Measurements from ENCODE around the gene C1orf167.

Gene C1orf167

GRCh38 chr1:11733306-11733705 is 28.7 kb upstream of the C1orf167 start:
- no peak overlapping the region for H2AFZ ChIP-seq (ENCODE audit: low read depth, low read length, severe bottlenecking)
- TF ChIP-seq EZH2phosphoT487 (conservative IDR thresholded peaks at IDR 0.05; ENCODE audit: low read length) (no peak), CTCF (IDR thresholded peaks at IDR 0.05; ENCODE audit: insufficient read depth, low read length, poor library complexity, severe bottlenecking) (no peak)

DNA sequence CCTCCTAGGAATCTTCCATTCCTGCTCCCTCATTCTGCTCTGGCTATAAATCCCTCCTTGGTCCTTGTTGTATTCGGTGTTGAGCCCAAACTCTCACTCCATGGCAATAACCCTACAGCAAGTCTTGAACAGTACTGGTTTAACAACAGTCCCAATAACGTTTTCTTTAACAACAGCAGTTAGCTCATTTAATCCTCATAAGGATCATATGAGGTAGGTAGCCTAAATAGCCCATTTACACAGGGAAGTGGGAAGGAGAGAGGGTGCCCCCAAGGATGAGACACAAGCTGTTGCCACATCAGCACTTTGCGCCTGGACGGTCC is 26.5 kb upstream of the C1orf167 start:
- Histone ChIP-seq H3K9ac (ENCODE audit: low read length) (no peak overlapping the region), H4K20me1 (ENCODE audit: low read depth, low read length) (no peaks in the 10 kb centered on the region), H3K36me3 (ENCODE audit: low read length) (no peaks in the 10 kb centered on the region), H2AFZ (ENCODE audit: low read depth, low read length, severe bottlenecking) (no peak overlapping the region), H3K27me3 (ENCODE audit: low read length) (no peaks in the 10 kb centered on the region), H3F3A (ENCODE audit: insufficient read depth) (no peaks in the 10 kb centered on the region), H3K79me2 (ENCODE audit: insufficient read depth, low read length) (no peaks in the 10 kb centered on the region), H3K4me2 (ENCODE audit: low read depth, low read length, poor library complexity, severe bottlenecking) (no peak overlapping the region), H3K27ac (ENCODE audit: low read depth, low read length) (no peak overlapping the region), H3K4me3 (ENCODE audit: insufficient read depth, low read length, poor library complexity, severe bottlenecking) (no peak overlapping the region), H3K9me3 (ENCODE audit: insufficient read depth, low read length) (no peaks in the 10 kb centered on the region), H3K9me2 (replicated peaks; ENCODE audit: insufficient read depth, low read length) (no peaks in the 10 kb centered on the region)
- TF ChIP-seq CTCF (IDR thresholded peaks at IDR 0.05; ENCODE audit: insufficient read depth, low read length, poor library complexity, severe bottlenecking) = no peak
- TF ChIP-seq EZH2phosphoT487 (conservative IDR thresholded peaks at IDR 0.05; ENCODE audit: low read length) = no peak

More at GRCh38 chr1:11733306-11733705, 28.7 kb upstream of the C1orf167 start:
- no peak overlapping the region for H3K9ac ChIP-seq (ENCODE audit: low read length)
- H3K9me3 ChIP-seq (ENCODE audit: insufficient read depth, low read length) = no peaks in the 10 kb centered on the region
- no peak overlapping the region for H3K27ac ChIP-seq (ENCODE audit: low read depth, low read length)
- no peak overlapping the region for H3K4me3 ChIP-seq (ENCODE audit: insufficient read depth, low read length, poor library complexity, severe bottlenecking)
- no peaks in the 10 kb centered on the region for H3F3A ChIP-seq (ENCODE audit: insufficient read depth)
- H4K20me1 ChIP-seq (ENCODE audit: low read depth, low read length) = no peaks in the 10 kb centered on the region
- H3K79me2 ChIP-seq (ENCODE audit: insufficient read depth, low read length) = no peaks in the 10 kb centered on the region
- no peaks in the 10 kb centered on the region for H3K9me2 ChIP-seq (replicated peaks; ENCODE audit: insufficient read depth, low read length)
- no peaks in the 10 kb centered on the region for H3K36me3 ChIP-seq (ENCODE audit: low read length)
- H3K27me3 ChIP-seq (ENCODE audit: low read length) = no peaks in the 10 kb centered on the region
- no peak overlapping the region for H3K4me2 ChIP-seq (ENCODE audit: low read depth, low read length, poor library complexity, severe bottlenecking)

DNA sequence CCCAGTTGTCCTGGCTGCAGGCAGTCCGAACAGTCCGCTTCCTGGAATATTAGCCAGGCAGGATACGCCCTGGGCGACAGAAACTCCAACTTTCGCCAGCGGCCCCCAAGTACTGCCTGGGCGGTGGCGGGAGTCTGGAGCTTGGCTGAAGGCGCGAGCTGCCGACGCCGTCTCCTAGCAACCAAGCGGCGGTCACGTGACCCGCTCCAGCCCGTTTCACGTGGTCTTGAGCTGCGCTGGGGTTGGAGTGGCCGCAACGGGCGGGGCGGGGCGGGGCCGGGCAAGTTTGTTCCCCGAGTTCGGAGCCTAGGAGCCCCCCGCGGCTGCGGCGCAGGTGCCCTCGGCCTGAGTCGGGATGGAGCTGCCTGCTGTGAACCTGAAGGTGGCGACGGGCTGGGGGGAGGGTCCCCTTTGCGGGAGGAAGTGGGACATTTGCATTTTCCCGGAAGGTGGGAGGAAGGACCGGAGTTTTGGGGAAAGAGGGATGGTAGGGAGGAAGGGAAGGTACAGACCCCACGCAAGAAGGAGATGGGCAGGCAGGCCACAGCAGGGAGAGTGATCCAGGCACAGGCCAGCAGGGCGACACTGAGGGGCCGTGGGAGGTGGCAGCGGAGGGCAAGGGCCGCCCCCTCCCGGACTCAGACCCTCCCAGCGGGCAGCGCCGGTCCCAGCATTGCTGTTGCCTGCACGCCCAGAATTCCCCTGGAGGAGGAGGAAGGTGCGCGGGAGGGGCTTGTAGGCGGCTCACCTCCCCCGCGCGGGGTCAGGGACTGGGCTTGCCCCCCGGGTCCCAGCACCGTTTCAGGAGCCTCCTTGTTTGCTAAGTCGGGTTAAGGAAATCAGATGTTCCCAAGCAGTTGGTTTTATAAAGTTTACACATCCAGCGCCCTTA is 25.9 kb upstream of the C1orf167 start, which contains the start of gene AGTRAP:
Gene AGTRAP (plus strand): TSS at position 283 of the 892 bp plus-strand sequence. CDS start 73 bp downstream, at position 356.
- TF ChIP-seq EZH2phosphoT487 (conservative IDR thresholded peaks at IDR 0.05; ENCODE audit: low read length) (no peak), CTCF (IDR thresholded peaks at IDR 0.05; ENCODE audit: insufficient read depth, low read length, poor library complexity, severe bottlenecking) (no peak)
- H2AFZ ChIP-seq (ENCODE audit: low read depth, low read length, severe bottlenecking) = peak within 1 kb of the TSS; percentile 94
- no peaks in the 10 kb centered on the region for H3K36me3 ChIP-seq (ENCODE audit: low read length)
- H3K27ac ChIP-seq (ENCODE audit: low read depth, low read length) = no peak within 1 kb of the TSS
- H3K9ac ChIP-seq (ENCODE audit: low read length) = peak within 1 kb of the TSS; percentile 64
- no peaks in the 10 kb centered on the region for H3K9me2 ChIP-seq (replicated peaks; ENCODE audit: insufficient read depth, low read length)
- H3F3A ChIP-seq (ENCODE audit: insufficient read depth) = no peaks in the 10 kb centered on the region
- H4K20me1 ChIP-seq (ENCODE audit: low read depth, low read length) = no peaks in the 10 kb centered on the region
- no peaks in the 10 kb centered on the region for H3K9me3 ChIP-seq (ENCODE audit: insufficient read depth, low read length)
- H3K27me3 ChIP-seq (ENCODE audit: low read length) = no peaks in the 10 kb centered on the region
- H3K4me3 ChIP-seq (ENCODE audit: insufficient read depth, low read length, poor library complexity, severe bottlenecking) = peak within 1 kb of the TSS; percentile 76
- no peaks in the 10 kb centered on the region for H3K79me2 ChIP-seq (ENCODE audit: insufficient read depth, low read length)
- H3K4me2 ChIP-seq (ENCODE audit: low read depth, low read length, poor library complexity, severe bottlenecking) = peak within 1 kb of the TSS; percentile 85
